PC-9 (cell line): ENCODE results near the gene SLC39A3.

Experiments used
- CTCF ChIP-seq: fragments of 200-600 bp; sonication (generic); conservative IDR thresholded peaks from 2 replicates; pipeline ENCODE4 v1.6.1; 2017; ENCODE audit warnings: mixed run types, antibody characterized with exemption, mild to moderate bottlenecking, moderate library complexity
- EZH2 ChIP-seq: fragments of 200-600 bp; sonication (generic); IDR thresholded peaks from 2 replicates; pipeline ENCODE4 v1.8.0; 2017; ENCODE audit warnings: antibody characterized with exemption, low read depth

DNA sequence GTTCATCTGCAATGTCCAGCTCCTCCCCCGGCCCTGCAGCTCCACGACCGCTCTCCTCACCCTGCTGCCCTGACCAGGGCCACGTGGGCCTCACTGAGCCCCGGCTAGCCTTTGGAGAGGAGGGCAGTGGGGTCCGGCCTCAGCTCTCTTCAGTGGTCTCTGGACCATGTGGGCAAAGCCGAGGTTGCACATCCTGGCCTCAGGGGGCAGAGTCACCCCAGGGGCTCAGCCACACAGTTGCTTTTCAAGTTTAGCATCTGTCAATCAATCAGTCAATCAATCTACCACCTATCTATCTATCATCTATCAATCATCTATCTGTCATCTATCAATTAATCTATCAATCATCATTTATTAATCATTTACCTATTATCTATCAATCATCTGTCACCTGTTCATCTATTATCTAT, 15.7 kb downstream of the SLC39A3 start:
- TF ChIP-seq CTCF (no peak), EZH2 (no peak)
